H1 (cell line): ENCODE results near the gene ZYG11B. TPM values are rescaled to one million over a fixed set of nuclear protein-coding genes. Genes with fewer than 3 reads are reported as not detected.

Experiments
- CTCF ChIA-PET: fragments of 300-600 bp; sonication (Branson Sonifier 250); formaldehyde crosslinking; loops from one replicate; lab custom pipeline; 2021; ENCODE audit not compliant: partially characterized antibody; lab: Charles Lee
- POLR2A ChIA-PET: fragments of 300-600 bp; sonication (Branson Sonifier 250); formaldehyde crosslinking; loops from one replicate; lab custom pipeline; 2021; ENCODE audit warnings: inconsistent platforms; ENCODE audit not compliant: partially characterized antibody; lab: Charles Lee
- DNase-seq, 2 experiments: peaks; one replicate each; pipeline versions ENCODE4 v3.0.0 to v3.0.0-alpha.2; 2010 to 2022; ENCODE audit warnings: low spot score in 2 of 2, low read depth in 1 of 2, mixed read lengths in 1 of 2
- FAIRE-seq: peaks from 2 replicates; lab custom pipeline; 2011; peaks lifted over from hg19 to GRCh38; lab: Jason Lieb, UNC
- H2AFZ ChIP-seq: 2 replicates; pipeline ENCODE4 v1.8.1; 2012; ENCODE audit warnings: low read length, inconsistent platforms
- H2AK5ac ChIP-seq: 2 replicates; pipeline ENCODE4 v1.6.1; 2013; ENCODE audit warnings: low read depth, low read length
- H2BK120ac ChIP-seq: replicated peaks from 2 replicates; pipeline ENCODE3; 2013; ENCODE audit warnings: low read depth, low read length, inconsistent platforms
- H2BK12ac ChIP-seq: 2 replicates; pipeline ENCODE4 v1.6.1; 2013; ENCODE audit warnings: low read depth, low read length
- H2BK15ac ChIP-seq: 2 replicates; pipeline ENCODE4 v1.6.1; 2013; ENCODE audit warnings: low read length
- H2BK20ac ChIP-seq: 2 replicates; pipeline ENCODE4 v1.6.1; 2013; ENCODE audit warnings: low read length
- H2BK5ac ChIP-seq: 2 replicates; pipeline ENCODE4 v1.6.1; 2013; ENCODE audit warnings: low read depth, low read length
- H3K14ac ChIP-seq: 2 replicates; pipeline ENCODE4 v1.6.1; 2013; ENCODE audit warnings: inconsistent platforms; ENCODE audit not compliant: insufficient read length
- H3K18ac ChIP-seq: 2 replicates; pipeline ENCODE4 v1.6.1; 2013; ENCODE audit warnings: low read length; ENCODE audit errors: extremely low read depth
- H3K23ac ChIP-seq: 2 replicates; pipeline ENCODE4 v1.6.1; 2013; ENCODE audit warnings: inconsistent platforms; ENCODE audit not compliant: insufficient read length
- H3K23me2 ChIP-seq: 2 replicates; pipeline ENCODE4 v1.6.1; 2013; ENCODE audit warnings: low read depth, low read length
- H3K27ac ChIP-seq: 2 replicates; pipeline ENCODE4 v1.6.1; 2011; ENCODE audit warnings: low read depth, low read length, inconsistent platforms
- H3K27me3 ChIP-seq, 4 experiments: replicated peaks in 1 of 4; 1 replicate in 1 of 4; 2 replicates in 3 of 4; pipeline versions ENCODE4 v1.6.1 to v1.8.1; 2011 to 2013; ENCODE audit warnings: low read length in 3 of 4, mild to moderate bottlenecking in 3 of 4, inconsistent platforms in 2 of 4, mixed read lengths in 2 of 4, moderate library complexity in 1 of 4; ENCODE audit not compliant: control insufficient read depth in 3 of 4, insufficient read depth in 3 of 4; ENCODE audit errors: extremely low read depth in 1 of 4
- H3K36me3 ChIP-seq, 4 experiments: 2 replicates each; pipeline versions ENCODE4 v1.6.1 to v1.8.1; 2011 to 2013; ENCODE audit warnings: mild to moderate bottlenecking in 4 of 4, low read length in 3 of 4, moderate library complexity in 2 of 4, control low read depth in 1 of 4, inconsistent platforms in 1 of 4; ENCODE audit not compliant: insufficient read depth in 4 of 4, control insufficient read depth in 2 of 4
- H3K4ac ChIP-seq: replicated peaks from 2 replicates; pipeline ENCODE3; 2013; ENCODE audit warnings: low read length, low read depth, mixed read lengths, inconsistent platforms; ENCODE audit not compliant: insufficient read length
- H3K4me1 ChIP-seq, 4 experiments: replicated peaks in 1 of 4; 1 replicate in 1 of 4; 2 replicates in 3 of 4; pipeline versions ENCODE4 v1.6.1 to v1.8.1; 2011 to 2013; ENCODE audit warnings: low read length in 3 of 4, inconsistent platforms in 2 of 4, mixed read lengths in 1 of 4; ENCODE audit not compliant: insufficient read depth in 4 of 4, control insufficient read depth in 3 of 4
- H3K4me2 ChIP-seq, 2 experiments: 2 replicates each; pipeline versions ENCODE4 v1.6.1 to v1.8.1; 2011 to 2013; ENCODE audit warnings: low read depth in 2 of 2, low read length in 2 of 2, control low read depth in 1 of 2, inconsistent platforms in 1 of 2, mild to moderate bottlenecking in 1 of 2; ENCODE audit not compliant: insufficient read depth in 1 of 2
- H3K4me3 ChIP-seq, 4 experiments: fragments of 200-600, 300-600 bp in 1 of 4; sonication (generic), shearing (Covaris generic), sonication (Bioruptor Twin) in 1 of 4; 2 replicates each; pipeline versions ENCODE4 v1.5.1 to v1.8.1; 2011 to 2016; ENCODE audit warnings: low read length in 4 of 4, low read depth in 3 of 4, control low read depth in 2 of 4, inconsistent platforms in 2 of 4, mild to moderate bottlenecking in 2 of 4, mixed read lengths in 1 of 4, moderate library complexity in 1 of 4; ENCODE audit not compliant: insufficient read depth in 2 of 4; ENCODE audit errors: extremely low read depth in 1 of 4
- H3K56ac ChIP-seq: replicated peaks from 2 replicates; pipeline ENCODE3; 2013; ENCODE audit warnings: low read depth, mild to moderate bottlenecking, mixed read lengths, low read length, inconsistent platforms; ENCODE audit not compliant: insufficient read length
- H3K79me1 ChIP-seq: 2 replicates; pipeline ENCODE4 v1.6.1; 2013; ENCODE audit warnings: low read depth, low read length, control low read depth
- H3K79me2 ChIP-seq, 2 experiments: 2 replicates each; pipeline versions ENCODE4 v1.6.1 to v1.8.1; 2012 to 2013; ENCODE audit warnings: low read length in 2 of 2, mild to moderate bottlenecking in 2 of 2, inconsistent platforms in 1 of 2; ENCODE audit not compliant: insufficient read depth in 2 of 2, control insufficient read depth in 1 of 2
- H3K9ac ChIP-seq, 4 experiments: replicated peaks in 1 of 4; 1 replicate in 1 of 4; 2 replicates in 3 of 4; pipeline versions ENCODE4 v1.6.1 to v1.8.1; 2011 to 2013; ENCODE audit warnings: low read depth in 3 of 4, low read length in 3 of 4, control low read depth in 2 of 4, mild to moderate bottlenecking in 2 of 4, moderate library complexity in 2 of 4, inconsistent platforms in 1 of 4; ENCODE audit errors: extremely low read depth in 1 of 4
- H3K9me3 ChIP-seq, 2 experiments: 2 replicates each; pipeline versions ENCODE4 v1.6.1 to v1.8.1; 2012 to 2013; ENCODE audit warnings: mild to moderate bottlenecking in 2 of 2, moderate library complexity in 2 of 2, control low read depth in 1 of 2, inconsistent platforms in 1 of 2, low read depth in 1 of 2, low read length in 1 of 2, mixed read lengths in 1 of 2; ENCODE audit not compliant: insufficient read depth in 2 of 2
- H4K20me1 ChIP-seq, 2 experiments: replicated peaks in 1 of 2; 2 replicates each; pipeline versions ENCODE3 to v1.8.1; 2011 to 2013; ENCODE audit warnings: inconsistent platforms in 2 of 2, low read length in 2 of 2, mild to moderate bottlenecking in 1 of 2; ENCODE audit not compliant: insufficient read depth in 2 of 2, control insufficient read depth in 1 of 2
- H4K5ac ChIP-seq: 2 replicates; pipeline ENCODE4 v1.6.1; 2013; ENCODE audit warnings: low read length, low read depth, mixed read lengths, inconsistent platforms; ENCODE audit not compliant: insufficient read length
- H4K8ac ChIP-seq: 2 replicates; pipeline ENCODE4 v1.8.0; 2013; ENCODE audit warnings: mild to moderate bottlenecking, moderate library complexity, low read length, inconsistent platforms; ENCODE audit not compliant: insufficient read depth; ENCODE audit errors: extremely low read depth
- H4K91ac ChIP-seq: replicated peaks from 2 replicates; pipeline ENCODE3; 2013; ENCODE audit warnings: low read length, mixed read lengths, inconsistent platforms; ENCODE audit not compliant: insufficient read length
- CTBP2 ChIP-seq: IDR thresholded peaks from 2 replicates; pipeline ENCODE4 v1.7.0; 2011; ENCODE audit warnings: borderline replicate concordance, mild to moderate bottlenecking, moderate library complexity, mixed read lengths, low read length; ENCODE audit not compliant: insufficient read depth, insufficient read length
- JUN ChIP-seq: IDR thresholded peaks from 2 replicates; pipeline ENCODE4 v1.6.1; 2011; ENCODE audit warnings: low read depth, mild to moderate bottlenecking, improper control_type of control experiment, low read length
- PHF8 ChIP-seq: fragments of 200-600 bp; sonication (generic); conservative IDR thresholded peaks from 2 replicates; pipeline ENCODE4 v1.7.1; 2012; ENCODE audit warnings: low read depth, mild to moderate bottlenecking, inconsistent platforms, low read length, moderate library complexity
- POLR2A ChIP-seq, 2 experiments: IDR thresholded peaks; 1 replicate in 1 of 2; 2 replicates in 1 of 2; pipeline ENCODE4 v1.6.1; 2011; ENCODE audit warnings: low read depth in 2 of 2, low read length in 2 of 2, mild to moderate bottlenecking in 2 of 2; ENCODE audit errors: control extremely low read depth in 1 of 2
- RBBP5 ChIP-seq: IDR thresholded peaks from 2 replicates; pipeline ENCODE4 v1.7.1; 2012; ENCODE audit warnings: low read depth, mild to moderate bottlenecking, inconsistent platforms, low read length, moderate library complexity, borderline replicate concordance
- RNF2 ChIP-seq: fragments of 200-900, 300-1000 bp; sonication (generic); IDR thresholded peaks from 2 replicates; pipeline ENCODE4 v1.7.1; 2016; ENCODE audit warnings: borderline replicate concordance, low read depth, mild to moderate bottlenecking, antibody characterized with exemption, low read length; ENCODE audit not compliant: poor library complexity, severe bottlenecking; ENCODE audit errors: missing control alignments
- SAP30 ChIP-seq: fragments of 300-600 bp; sonication (generic); IDR thresholded peaks from 2 replicates; pipeline ENCODE4 v1.7.1; 2012; ENCODE audit warnings: low read length, moderate library complexity, mild to moderate bottlenecking, inconsistent platforms; ENCODE audit not compliant: insufficient read depth, insufficient replicate concordance
- SIX5 ChIP-seq: IDR thresholded peaks from 2 replicates; pipeline ENCODE4 v1.6.1; 2011; ENCODE audit warnings: mild to moderate bottlenecking, low read depth, low read length
- SUZ12 ChIP-seq: fragments of 200-600 bp; sonication (generic); IDR thresholded peaks from 2 replicates; pipeline ENCODE4 v1.6.1; 2012; ENCODE audit warnings: mild to moderate bottlenecking, inconsistent platforms, low read length, moderate library complexity, mixed read lengths
- TEAD4 ChIP-seq: IDR thresholded peaks from 2 replicates; pipeline ENCODE4 v1.6.1; 2012; ENCODE audit warnings: low read depth, low read length, inconsistent platforms, mixed read lengths
- WGBS, 2 experiments: shearing (Covaris generic) in 1 of 2; methylation state at CpG; one replicate each; pipeline versions ENCODE4 v1.1.6 to v1.1.7; 2013 to 2015; ENCODE audit warnings: low lambda C conversion rate in 2 of 2, mixed read lengths in 2 of 2, inconsistent platforms in 1 of 2, low coverage in 1 of 2, missing lambda C conversion rate in 1 of 2; ENCODE audit not compliant: insufficient replicate concordance in 2 of 2, insufficient coverage in 1 of 2, insufficient read length in 1 of 2; ENCODE audit errors: extremely low coverage in 1 of 2, missing lambda C conversion rate in 1 of 2; 5-methylcytosine and 5-hydroxymethylcytosine counted together
- polyA plus RNA-seq, 7 experiments: library from polyadenylated mRNA; depleted of rRNA in 3 of 7; stranded (reverse) in 5 of 7; unstranded in 2 of 7; fragments of >200 nt in 5 of 7; fragments of 200-250 nt in 2 of 7; gene quantifications; 1 replicate in 5 of 7; 2 replicates in 1 of 7; 4 replicates in 1 of 7; pipeline versions ENCODE4 v1.2.1 to v1.2.3, GENCODE V29; 2011 to 2013; ENCODE audit warnings: missing spikeins in 2 of 7, mixed read lengths in 2 of 7
- total RNA-seq: library from RNA; stranded (reverse); fragmentation: NEBNext Ultra II Directional; extraction: Animal tissue kit (Norgen Biotek cat#: 25700); gene quantifications from 2 replicates; pipeline ENCODE4 v1.2.1, GENCODE V29; 2021
- TF ChIP-seq, protein P1 (sequence below), 3 experiments: IDR thresholded peaks; 1 replicate in 2 of 3; 2 replicates in 1 of 3; pipeline versions ENCODE4 v1.5.1 to v1.6.1; 2011; ENCODE audit warnings: low read length in 3 of 3, mild to moderate bottlenecking in 3 of 3, inconsistent platforms in 2 of 3, low read depth in 1 of 3, moderate library complexity in 1 of 3; ENCODE audit not compliant: insufficient read depth in 1 of 3; ENCODE audit errors: control extremely low read depth in 1 of 3

ZYG11B gene
- total and polyA plus RNA-seq, 2 of the 8 experiments (the other 6 are each of a cell fraction or from before 2014, with no cell fraction given) = 4.4 to 20.9 TPM

DNA sequence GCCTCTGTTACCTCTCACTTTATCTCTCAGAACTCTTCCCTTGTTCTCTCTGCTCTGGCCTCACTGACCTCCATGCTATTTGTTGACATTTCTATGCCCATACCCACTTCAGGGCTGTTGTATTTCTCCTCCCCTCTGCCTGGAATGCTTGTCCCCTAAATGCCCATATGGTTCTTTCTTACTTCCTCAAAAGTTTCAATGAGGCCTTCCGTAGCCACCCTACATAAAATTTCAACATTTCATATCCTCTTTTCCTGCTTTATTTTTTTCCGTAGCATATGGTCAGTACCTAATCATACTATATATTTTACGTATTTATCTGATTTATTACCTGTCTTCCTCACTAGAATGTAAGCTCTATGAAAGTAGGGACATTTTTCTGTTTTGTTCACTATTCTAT lies 69.2 kb downstream of the ZYG11B start:
- no peaks in the 10 kb centered on the region for H3K9me3 ChIP-seq
- no peaks in the 10 kb centered on the region for H3K23me2 ChIP-seq
- no peaks in the 10 kb centered on the region for H3K27me3 ChIP-seq
- H2BK20ac ChIP-seq = no peak overlapping the region
- no peak overlapping the region for H3K18ac ChIP-seq
- no peaks in the 10 kb centered on the region for H3K79me1 ChIP-seq
- H2AFZ ChIP-seq = no peak overlapping the region
- H2BK5ac ChIP-seq = no peak overlapping the region
- no peak overlapping the region for H2AK5ac ChIP-seq
- no peak overlapping the region for H4K91ac ChIP-seq
- H2BK120ac ChIP-seq = no peak overlapping the region
- ChIA-PET CTCF (interaction anchor here (0.7 kb wide), 1 partner anchor 109 kb away, joined by 3 read pairs; no protein-coding TSS in a partner anchor), POLR2A (no interaction called here)
- no peaks in the 10 kb centered on the region for H3K79me2 ChIP-seq
- H3K27ac ChIP-seq = no peak overlapping the region
- no peak overlapping the region for H2BK15ac ChIP-seq
- WGBS, 2 experiments = 93% methylated on average over 3 of the region's 3 CpGs; no CpG with 5 or more reads in 1 of the 2 experiments
- no peak overlapping the region for H4K8ac ChIP-seq
- no peak overlapping the region for H2BK12ac ChIP-seq
- H3K9ac ChIP-seq = no peak overlapping the region
- no peaks in the 10 kb centered on the region for H3K4me1 ChIP-seq
- no peak overlapping the region for H3K56ac ChIP-seq
- no peak overlapping the region for H3K4ac ChIP-seq
- H4K5ac ChIP-seq = no peak overlapping the region
- H3K36me3 ChIP-seq = peaks cover 0 to 7% (median 0%) of the 10 kb centered on the region in 4 experiments; a peak in 3 of 8 replicates
- no peak overlapping the region for H3K14ac ChIP-seq
- H4K20me1 ChIP-seq = no peaks in the 10 kb centered on the region
- no peak overlapping the region for H3K4me2 ChIP-seq
- H3K4me3 ChIP-seq = no peak overlapping the region
- FAIRE-seq (no peak), DNase-seq (no peak)
- H3K23ac ChIP-seq = no peak overlapping the region
- no peak for TF ChIP-seq PHF8
- TF ChIP-seq TEAD4 = no peak
- no peak for TF ChIP-seq RNF2
- no peak for TF ChIP-seq RBBP5
- TF ChIP-seq SAP30 = no peak
- no peak for TF ChIP-seq SIX5
- TF ChIP-seq, protein P1, sequence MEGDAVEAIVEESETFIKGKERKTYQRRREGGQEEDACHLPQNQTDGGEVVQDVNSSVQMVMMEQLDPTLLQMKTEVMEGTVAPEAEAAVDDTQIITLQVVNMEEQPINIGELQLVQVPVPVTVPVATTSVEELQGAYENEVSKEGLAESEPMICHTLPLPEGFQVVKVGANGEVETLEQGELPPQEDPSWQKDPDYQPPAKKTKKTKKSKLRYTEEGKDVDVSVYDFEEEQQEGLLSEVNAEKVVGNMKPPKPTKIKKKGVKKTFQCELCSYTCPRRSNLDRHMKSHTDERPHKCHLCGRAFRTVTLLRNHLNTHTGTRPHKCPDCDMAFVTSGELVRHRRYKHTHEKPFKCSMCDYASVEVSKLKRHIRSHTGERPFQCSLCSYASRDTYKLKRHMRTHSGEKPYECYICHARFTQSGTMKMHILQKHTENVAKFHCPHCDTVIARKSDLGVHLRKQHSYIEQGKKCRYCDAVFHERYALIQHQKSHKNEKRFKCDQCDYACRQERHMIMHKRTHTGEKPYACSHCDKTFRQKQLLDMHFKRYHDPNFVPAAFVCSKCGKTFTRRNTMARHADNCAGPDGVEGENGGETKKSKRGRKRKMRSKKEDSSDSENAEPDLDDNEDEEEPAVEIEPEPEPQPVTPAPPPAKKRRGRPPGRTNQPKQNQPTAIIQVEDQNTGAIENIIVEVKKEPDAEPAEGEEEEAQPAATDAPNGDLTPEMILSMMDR (IDR thresholded peaks at IDR 0.05; ENCODE audit: control extremely low read depth in 1 of 3, insufficient read depth in 1 of 3, low read depth in 1 of 3, low read length in 3 of 3) = no peak
- TF ChIP-seq POLR2A (IDR thresholded peaks at IDR 0.05; ENCODE audit: control extremely low read depth in 1 of 2, low read depth in 2 of 2, low read length in 2 of 2) = no peak
- no peak for TF ChIP-seq CTBP2
- no peak for TF ChIP-seq SUZ12
- no peak for TF ChIP-seq JUN
